B cell (primary cell): ENCODE measurements around the gene NRF1. TPM values are rescaled to one million over a fixed set of nuclear protein-coding genes. Genes with fewer than 3 reads are reported as not detected.

Experiments used
- ATAC-seq: fragments of 200-7000 bp; cut with Tn5 transposase; one replicate; pipeline ENCODE4 v1.10.0; 2021; ENCODE audit warnings: low read depth, mild to moderate bottlenecking, moderate number of reproducible peaks, moderate library complexity
- CTCF ChIA-PET: fragments of 350-600 bp; sonication (Branson Sonifier 250); formaldehyde crosslinking; loops from one replicate; lab custom pipeline; 2021; ENCODE audit warnings: antibody characterized with exemption, inconsistent platforms; lab: Charles Lee
- POLR2A ChIA-PET: fragments of 350-600 bp; sonication (Branson Sonifier 250); formaldehyde crosslinking; loops from one replicate; lab custom pipeline; 2021; ENCODE audit warnings: antibody characterized with exemption; lab: Charles Lee
- DNase-seq: peaks from one replicate; pipeline ENCODE4 v3.0.0; 2013
- H2AFZ ChIP-seq: 2 replicates; pipeline ENCODE4 v1.6.1; 2012; ENCODE audit warnings: mild to moderate bottlenecking, low read depth, low read length; ENCODE audit not compliant: insufficient read depth, poor library complexity, severe bottlenecking
- H3K27ac ChIP-seq, 2 donors: 1 replicate in 1 of 2; 2 replicates in 1 of 2; pipeline ENCODE4 v1.5.1; 2012 to 2013; ENCODE audit warnings: low read length in 2 of 2, mild to moderate bottlenecking in 2 of 2, moderate library complexity in 1 of 2
- H3K27me3 ChIP-seq, 4 experiments: fragments of 200-600 bp in 1 of 4; sonication (generic) in 1 of 4; replicated peaks in 1 of 4; 1 replicate in 2 of 4; 2 replicates in 2 of 4; pipeline versions ENCODE4 v1.6.1 to v1.7.0; 2013 to 2016; ENCODE audit warnings: low read length in 3 of 4, mild to moderate bottlenecking in 2 of 4, mixed read lengths in 1 of 4, moderate library complexity in 1 of 4; ENCODE audit not compliant: insufficient read depth in 4 of 4, control insufficient read depth in 3 of 4; ENCODE audit errors: control extremely low read depth in 1 of 4
- H3K36me3 ChIP-seq, 2 experiments: replicated peaks in 1 of 2; 1 replicate in 1 of 2; 2 replicates in 1 of 2; pipeline versions ENCODE4 v1.6.1 to v1.7.1; 2013; ENCODE audit warnings: low read length in 1 of 2; ENCODE audit not compliant: insufficient read depth in 2 of 2, control insufficient read depth in 1 of 2; ENCODE audit errors: control extremely low read depth in 1 of 2, extremely low read depth in 1 of 2
- H3K4me1 ChIP-seq, 2 donors: fragments of 200-600 bp in 1 of 2; sonication (generic) in 1 of 2; 1 replicate in 1 of 2; 2 replicates in 1 of 2; pipeline versions ENCODE4 v1.5.1 to v1.6.1; 2013 to 2017; ENCODE audit warnings: low read length in 2 of 2; ENCODE audit not compliant: control insufficient read depth in 2 of 2, insufficient read depth in 2 of 2
- H3K4me2 ChIP-seq: replicated peaks from 2 replicates; pipeline ENCODE3; 2012; ENCODE audit warnings: mild to moderate bottlenecking, low read depth, low read length; ENCODE audit not compliant: poor library complexity, severe bottlenecking
- H3K4me3 ChIP-seq, 5 experiments: fragments of 200-600 bp in 1 of 5; sonication (generic) in 1 of 5; 1 replicate in 3 of 5; 2 replicates in 2 of 5; pipeline versions ENCODE4 v1.5.1 to v1.7.0; 2011 to 2016; ENCODE audit warnings: low read length in 4 of 5, mild to moderate bottlenecking in 4 of 5, low read depth in 2 of 5, control low read depth in 1 of 5, moderate library complexity in 1 of 5; ENCODE audit not compliant: insufficient read depth in 1 of 5; ENCODE audit errors: control extremely low read depth in 1 of 5, extremely low read depth in 1 of 5
- H3K79me2 ChIP-seq: fragments of 200-600 bp; sonication (generic); one replicate; pipeline ENCODE4 v1.6.0; 2016; ENCODE audit warnings: low read length; ENCODE audit not compliant: control insufficient read depth, insufficient read depth
- H3K9ac ChIP-seq: fragments of 200-600 bp; sonication (generic); 2 replicates; pipeline ENCODE4 v1.6.1; 2017; ENCODE audit warnings: mild to moderate bottlenecking, low read length, moderate library complexity
- H3K9me3 ChIP-seq, 3 donors: one replicate each; pipeline versions ENCODE4 v1.6.1 to v1.7.1; 2013; ENCODE audit warnings: low read length in 2 of 3; ENCODE audit not compliant: control insufficient read depth in 2 of 3, insufficient read depth in 1 of 3; ENCODE audit errors: control extremely low read depth in 1 of 3
- H4K20me1 ChIP-seq: 2 replicates; pipeline ENCODE4 v1.6.0; 2012; ENCODE audit warnings: mild to moderate bottlenecking, low read length; ENCODE audit not compliant: insufficient read depth, control insufficient read depth, poor library complexity, severe bottlenecking
- H3K27ac Mint-ChIP-seq: one replicate; pipeline ENCODE4 v1.8.0; 2021; ENCODE audit warnings: mixed read lengths
- H3K27me3 Mint-ChIP-seq: one replicate; pipeline ENCODE4 v1.8.0; 2021; ENCODE audit warnings: mixed read lengths
- H3K4me1 Mint-ChIP-seq: one replicate; pipeline ENCODE4 v1.8.0; 2021; ENCODE audit warnings: mixed read lengths
- H3K4me3 Mint-ChIP-seq: one replicate; pipeline ENCODE4 v1.8.0; 2021; ENCODE audit warnings: mixed read lengths
- H3K9me3 Mint-ChIP-seq: one replicate; pipeline ENCODE4 v1.8.0; 2022; ENCODE audit warnings: mixed read lengths; ENCODE audit not compliant: insufficient read depth
- EZH2 ChIP-seq: IDR thresholded peaks from 2 replicates; pipeline ENCODE4 v1.6.1; 2012; ENCODE audit warnings: borderline replicate concordance, low read depth, mild to moderate bottlenecking, moderate library complexity, low read length; ENCODE audit not compliant: insufficient read depth, poor library complexity, severe bottlenecking
- WGBS: methylation state at CpG from one replicate; pipeline ENCODE4 v1.1.5; 2013; ENCODE audit warnings: missing lambda C conversion rate; ENCODE audit not compliant: insufficient coverage; 5-methylcytosine and 5-hydroxymethylcytosine counted together
- intact Hi-C: fragments of 100-400 bp; cut with micrococcal nuclease; formaldehyde crosslinking; loops from one replicate; pipeline ENCODE4 v1.10.0; 2022
- polyA plus RNA-seq: library from polyadenylated mRNA; depleted of rRNA; stranded (reverse); fragments of >200 nt; gene quantifications from 2 replicates; pipeline ENCODE4 v1.2.3, GENCODE V29; 2012
- total RNA-seq, 2 donors: library from RNA; stranded (reverse); fragments of 120-200 nt in 1 of 2; gene quantifications; 1 replicate in 1 of 2; 2 replicates in 1 of 2; pipeline versions ENCODE4 v1.2.3 to v1.2.4, GENCODE V29; 2013 to 2022
- TF ChIP-seq, protein P1 (sequence below): fragments of 200-600 bp; IDR thresholded peaks from one replicate; pipeline ENCODE4 v1.8.0; 2022; ENCODE audit warnings: antibody characterized with exemption, mild to moderate bottlenecking

The NRF1 gene
- total and polyA plus RNA-seq, 2 donors (not counting 1 experiment from before 2014, with no cell fraction given) = 19.6 to 53.0 TPM

DNA sequence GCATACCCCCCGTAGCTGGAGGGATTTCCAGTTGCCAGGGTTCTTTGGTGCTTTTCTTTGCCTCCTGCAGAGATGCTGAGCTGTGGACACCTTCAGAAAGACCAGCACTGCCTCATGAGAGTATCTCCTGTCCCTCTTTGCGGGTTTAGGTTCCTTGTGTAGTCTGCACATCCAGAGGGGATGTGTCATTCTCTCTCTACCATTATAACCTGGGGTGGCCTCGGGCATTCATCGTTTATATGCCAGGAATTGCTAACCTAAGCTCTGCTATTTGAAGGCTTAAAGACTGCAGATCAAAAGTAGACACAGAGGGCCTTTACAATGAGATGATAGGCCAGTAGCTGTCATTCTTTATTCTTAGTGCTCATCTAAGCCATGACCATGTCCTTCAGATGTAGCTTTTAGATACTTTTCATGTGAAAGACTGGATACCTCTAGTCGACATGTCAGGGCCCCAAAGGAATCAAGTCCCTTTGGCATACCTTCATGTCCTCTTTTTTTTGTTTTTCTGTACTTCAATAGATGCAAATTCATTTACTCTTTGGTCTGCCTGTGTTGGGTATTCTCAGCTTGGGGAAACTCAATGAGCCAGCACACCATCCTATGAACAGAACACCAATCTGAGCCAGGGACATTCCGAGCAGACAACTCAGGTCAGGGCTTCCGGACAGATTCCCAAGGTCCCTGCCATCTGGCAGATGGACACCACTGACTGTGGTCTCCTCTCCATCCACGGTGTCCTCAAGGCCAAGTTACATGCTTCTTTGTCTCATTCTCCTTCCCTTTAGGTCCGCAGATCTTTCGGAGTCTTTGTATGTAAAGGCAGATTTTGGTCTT is 129.3 kb downstream of the NRF1 start:
- Mint-ChIP-seq H3K4me1 (no peaks in the 10 kb centered on the region), H3K27me3 (no peaks in the 10 kb centered on the region), H3K27ac (no peak overlapping the region), H3K4me3 (no peak overlapping the region), H3K9me3 (no peaks in the 10 kb centered on the region)
- DNase-seq (no peak), ATAC-seq (no peak)
- Histone ChIP-seq H3K4me2 (no peak overlapping the region), H4K20me1 (no peaks in the 10 kb centered on the region), H3K27me3 (no peaks in the 10 kb centered on the region), H3K36me3 (peaks cover 23 to 40% of the 10 kb centered on the region in 2 experiments), H3K9me3 (no peaks in the 10 kb centered on the region), H2AFZ (no peak overlapping the region), H3K4me1 (no peaks in the 10 kb centered on the region), H3K4me3 (no peak overlapping the region), H3K27ac (no peak overlapping the region), H3K9ac (no peak overlapping the region), H3K79me2 (no peaks in the 10 kb centered on the region)
- POLR2A ChIA-PET = no interaction called here
- CTCF ChIA-PET = no interaction called here
- TF ChIP-seq, protein P1, sequence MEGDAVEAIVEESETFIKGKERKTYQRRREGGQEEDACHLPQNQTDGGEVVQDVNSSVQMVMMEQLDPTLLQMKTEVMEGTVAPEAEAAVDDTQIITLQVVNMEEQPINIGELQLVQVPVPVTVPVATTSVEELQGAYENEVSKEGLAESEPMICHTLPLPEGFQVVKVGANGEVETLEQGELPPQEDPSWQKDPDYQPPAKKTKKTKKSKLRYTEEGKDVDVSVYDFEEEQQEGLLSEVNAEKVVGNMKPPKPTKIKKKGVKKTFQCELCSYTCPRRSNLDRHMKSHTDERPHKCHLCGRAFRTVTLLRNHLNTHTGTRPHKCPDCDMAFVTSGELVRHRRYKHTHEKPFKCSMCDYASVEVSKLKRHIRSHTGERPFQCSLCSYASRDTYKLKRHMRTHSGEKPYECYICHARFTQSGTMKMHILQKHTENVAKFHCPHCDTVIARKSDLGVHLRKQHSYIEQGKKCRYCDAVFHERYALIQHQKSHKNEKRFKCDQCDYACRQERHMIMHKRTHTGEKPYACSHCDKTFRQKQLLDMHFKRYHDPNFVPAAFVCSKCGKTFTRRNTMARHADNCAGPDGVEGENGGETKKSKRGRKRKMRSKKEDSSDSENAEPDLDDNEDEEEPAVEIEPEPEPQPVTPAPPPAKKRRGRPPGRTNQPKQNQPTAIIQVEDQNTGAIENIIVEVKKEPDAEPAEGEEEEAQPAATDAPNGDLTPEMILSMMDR = no peak
- TF ChIP-seq EZH2 = no peak
- 97% methylated on average over 5 of the region's 10 CpGs for WGBS
- intact Hi-C loops = no loop called here

DNA sequence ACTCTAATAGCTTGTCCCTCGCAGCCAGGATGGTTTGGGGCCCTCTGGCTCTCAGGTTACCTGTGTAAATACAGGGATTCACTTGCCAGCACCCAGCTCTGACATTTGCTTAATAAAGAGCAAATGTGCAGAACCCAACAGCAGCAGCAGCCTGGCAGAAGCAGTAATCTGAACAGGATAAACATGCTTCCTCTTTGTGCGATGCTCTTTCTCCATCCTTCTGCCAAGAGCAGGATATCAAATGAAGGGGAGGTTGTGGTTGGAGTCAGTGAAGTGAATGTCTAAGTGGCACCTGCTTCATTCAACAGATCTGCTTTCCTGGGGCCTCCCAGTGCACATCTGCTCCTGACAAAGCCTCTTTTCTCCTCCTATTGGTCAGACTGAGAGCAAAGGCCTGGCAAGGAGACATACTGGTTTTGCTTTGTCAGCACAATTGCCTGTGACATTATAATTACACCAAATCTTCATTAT is 130.3 kb downstream of the NRF1 start:
- Histone ChIP-seq H3K9me3 (no peaks in the 10 kb centered on the region), H3K79me2 (no peaks in the 10 kb centered on the region), H2AFZ (no peak overlapping the region), H3K27me3 (no peaks in the 10 kb centered on the region), H3K27ac (no peak overlapping the region), H3K4me3 (no peak overlapping the region), H3K9ac (no peak overlapping the region), H3K4me1 (no peaks in the 10 kb centered on the region), H3K4me2 (no peak overlapping the region), H3K36me3 (peaks cover 23 to 45% of the 10 kb centered on the region in 2 experiments), H4K20me1 (no peaks in the 10 kb centered on the region)
- intact Hi-C loops = no loop called here
- Mint-ChIP-seq H3K4me3 (no peak overlapping the region), H3K27ac (no peak overlapping the region), H3K4me1 (no peaks in the 10 kb centered on the region), H3K27me3 (no peaks in the 10 kb centered on the region), H3K9me3 (no peaks in the 10 kb centered on the region)
- TF ChIP-seq, protein P1 = no peak
- no peak for TF ChIP-seq EZH2
- WGBS = 100% methylated on average over 1 of the region's 2 CpGs
- DNase-seq (no peak), ATAC-seq (no peak)
- CTCF ChIA-PET = no interaction called here
- POLR2A ChIA-PET = no interaction called here
